Measurements from ENCODE around the gene ZMYND12.
"Not testable (repeated sequence)": the region's sequence is repeated elsewhere in the genome, so short reads cannot be mapped to it uniquely, and the experiment has no call there.

ZMYND12 gene

GRCh38 chr1:42456010-42456753 is at the start of gene ZMYND12, which contains the start of gene PPCS:
ZMYND12 (minus strand) TSS chr1:42456022; CDS start chr1:42455997, 25 bp downstream.
PPCS (plus strand) TSS chr1:42456543; CDS start chr1:42456566, 23 bp downstream.
- peak; percentile 97 for DNase-seq

DNA sequence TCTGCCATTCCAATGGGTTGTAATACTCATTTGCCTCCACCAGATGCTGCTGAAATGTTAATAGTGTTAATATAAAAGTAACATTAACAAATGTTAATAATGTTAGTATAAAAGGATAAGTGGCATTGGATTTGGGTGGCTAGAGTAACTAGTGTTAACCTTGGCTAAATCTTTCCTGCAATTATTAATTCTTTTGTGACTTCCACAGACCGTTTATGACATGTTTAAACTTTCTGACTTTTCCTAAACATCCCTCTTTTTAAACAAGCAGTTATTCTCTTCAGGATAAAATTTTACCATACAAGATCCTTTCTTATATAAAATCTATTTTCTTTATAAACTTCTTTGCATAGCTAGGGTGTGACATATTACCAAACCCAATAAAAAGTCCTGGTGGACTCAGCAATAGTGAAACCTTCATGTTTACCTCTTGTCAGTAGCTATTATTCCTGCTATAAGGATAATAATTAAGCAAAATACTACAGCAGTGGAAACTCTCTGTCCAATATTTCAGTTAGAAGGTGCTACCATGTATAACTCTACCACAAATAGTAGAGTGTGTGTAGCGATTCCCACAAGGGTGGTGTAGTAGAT is 48.8 kb upstream of the ZMYND12 start:
- no peak for DNase-seq

- not testable (repeated sequence) for DNase-seq
Observed at GRCh38 chr1:42502031-42502430, 46.2 kb upstream of the ZMYND12 start.

DNA sequence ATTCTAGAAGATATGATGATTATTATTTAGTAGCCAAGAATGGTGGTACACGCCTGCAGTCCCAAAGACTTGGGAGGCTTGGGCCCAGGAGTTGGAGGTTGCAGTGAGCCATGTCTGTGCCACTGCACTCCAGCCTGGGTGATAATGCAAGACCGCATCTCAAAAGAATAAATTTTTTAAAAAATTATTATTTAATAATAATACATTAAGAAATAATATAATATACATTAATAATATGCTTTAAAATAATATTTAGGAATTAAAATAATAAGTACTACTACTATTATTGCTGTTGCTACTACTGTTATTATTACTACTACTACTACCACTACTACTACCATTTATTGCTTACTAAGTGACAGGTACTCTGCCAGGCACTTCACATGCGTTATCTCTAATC is 34.4 kb upstream of the ZMYND12 start:
- DNase-seq = no peak

DNA sequence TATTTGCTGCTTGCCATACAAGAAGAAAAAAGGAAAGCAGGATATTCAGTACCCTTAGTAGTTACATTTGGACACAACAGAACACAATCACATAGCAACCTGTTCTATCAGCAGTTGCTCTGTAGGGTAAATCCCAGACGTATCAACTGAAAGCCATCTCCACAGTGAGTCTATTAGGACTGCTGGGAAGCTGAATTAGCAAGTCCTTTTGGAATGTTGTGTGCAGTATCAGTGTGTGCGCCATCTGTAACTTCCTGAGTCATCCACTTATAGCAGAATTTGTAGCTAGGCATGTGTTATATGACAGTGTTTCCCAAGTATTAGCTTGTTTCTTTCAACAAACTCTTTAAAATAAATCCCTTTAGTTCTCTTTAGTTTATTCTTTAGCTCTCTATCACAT is 28.6 kb upstream of the ZMYND12 start:
- peak; percentile 88 for DNase-seq

DNA sequence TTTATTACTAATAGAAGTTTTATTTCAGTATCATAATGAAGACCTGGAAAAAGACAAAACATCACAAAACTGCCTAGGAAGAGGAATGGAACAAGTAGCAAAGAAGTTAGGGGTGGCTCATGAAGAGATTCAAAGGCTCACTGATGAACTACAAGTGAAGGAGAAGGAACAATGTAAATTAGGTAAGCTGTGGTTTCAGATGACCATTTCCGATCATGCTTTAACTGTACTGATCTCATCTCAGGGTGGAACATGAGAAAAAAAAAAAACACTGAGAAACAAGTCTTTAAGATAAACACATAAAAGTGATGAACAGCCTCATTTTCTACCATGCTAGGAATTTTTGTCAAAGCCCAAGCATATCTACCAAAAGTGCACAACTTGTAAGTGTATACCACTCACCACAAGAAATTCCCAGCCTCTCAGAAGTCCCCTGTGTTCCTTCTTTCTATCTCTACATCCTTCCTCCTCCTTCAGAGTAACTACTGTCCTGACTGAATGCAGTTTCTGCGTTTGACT is 26.9 kb upstream of the ZMYND12 start:
- no peak for DNase-seq

DNA sequence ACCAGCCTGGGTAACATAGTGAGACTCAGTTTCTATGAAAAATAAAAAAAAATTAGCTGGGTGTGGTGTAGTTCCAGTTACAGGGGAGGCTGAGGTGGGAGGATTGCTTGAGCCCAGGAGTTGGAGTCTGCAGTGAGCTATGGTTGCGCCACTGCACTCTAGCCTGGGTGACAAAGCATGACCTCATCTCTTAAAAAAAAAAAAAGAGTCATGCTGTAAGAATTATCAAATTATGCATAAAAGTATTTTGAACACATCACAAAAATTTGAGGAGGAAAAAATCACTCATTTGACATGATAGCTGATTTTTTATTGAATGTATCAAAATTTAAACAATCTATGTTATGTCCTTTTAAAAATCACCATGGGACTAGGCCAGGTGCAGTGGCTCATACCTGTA is 25.1 kb upstream of the ZMYND12 start:
- peak; percentile 5 for DNase-seq

DNA sequence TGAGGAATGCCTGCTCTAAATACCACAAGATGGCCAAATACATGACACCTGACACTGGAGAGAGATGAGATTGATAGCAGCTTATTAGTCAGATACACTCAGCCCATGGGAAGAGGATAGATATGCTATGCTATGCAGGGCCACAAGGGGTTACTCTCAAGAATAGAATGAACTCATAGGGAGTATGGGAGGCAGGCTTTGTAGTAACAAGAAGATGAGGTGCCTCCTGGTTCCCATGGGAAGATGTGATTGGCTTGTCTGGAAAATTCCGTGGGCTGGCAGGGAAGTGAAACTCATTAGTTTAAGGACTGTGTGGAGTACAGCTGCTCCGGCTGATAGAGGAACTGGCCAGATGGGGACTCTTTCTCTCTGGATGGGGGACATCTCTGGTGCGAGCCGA is 23.8 kb upstream of the ZMYND12 start:
- peak; percentile 48 for DNase-seq

GRCh38 chr1:42477775-42478174 is 22.0 kb upstream of the ZMYND12 start:
- no peak for DNase-seq

DNA sequence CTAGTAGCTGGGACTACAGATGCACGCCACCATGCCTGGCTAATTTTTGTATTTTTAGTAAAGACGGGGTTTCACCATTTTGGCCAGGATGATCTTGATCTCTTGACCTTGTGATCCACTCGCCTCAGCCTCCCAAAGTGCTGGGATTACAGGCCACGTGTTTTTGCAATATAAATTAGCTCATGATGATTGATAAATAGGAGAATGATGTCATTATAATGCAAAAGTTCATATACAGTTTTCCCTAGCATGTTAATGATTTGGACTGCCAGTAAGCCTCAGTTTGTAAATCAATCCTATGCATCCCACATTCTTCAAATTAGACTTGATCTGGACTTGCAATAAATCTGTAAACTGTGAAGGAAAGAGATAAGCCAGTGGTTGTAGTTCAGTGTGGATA is 21.5 kb upstream of the ZMYND12 start:
- DNase-seq = not testable (repeated sequence)

DNA sequence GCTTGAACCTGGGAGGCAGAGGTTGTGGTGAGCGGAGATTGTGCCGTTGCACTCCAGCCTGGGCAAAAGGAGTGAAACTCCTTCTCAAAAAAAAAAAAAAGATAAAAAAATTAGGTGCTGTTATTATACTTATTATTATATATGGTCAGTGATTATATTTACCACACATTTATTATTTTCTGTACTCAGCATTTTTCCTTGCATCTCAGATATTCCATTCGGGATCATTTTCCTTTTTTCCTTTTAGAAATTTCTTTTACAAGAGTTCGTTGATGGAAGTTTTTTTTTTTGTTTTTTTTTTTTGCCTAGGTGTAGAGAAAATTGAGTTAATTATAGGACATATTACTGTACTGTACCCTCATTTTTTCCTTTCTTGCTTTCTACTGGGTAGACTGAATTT is 20.8 kb upstream of the ZMYND12 start:
- no peak for DNase-seq

DNA sequence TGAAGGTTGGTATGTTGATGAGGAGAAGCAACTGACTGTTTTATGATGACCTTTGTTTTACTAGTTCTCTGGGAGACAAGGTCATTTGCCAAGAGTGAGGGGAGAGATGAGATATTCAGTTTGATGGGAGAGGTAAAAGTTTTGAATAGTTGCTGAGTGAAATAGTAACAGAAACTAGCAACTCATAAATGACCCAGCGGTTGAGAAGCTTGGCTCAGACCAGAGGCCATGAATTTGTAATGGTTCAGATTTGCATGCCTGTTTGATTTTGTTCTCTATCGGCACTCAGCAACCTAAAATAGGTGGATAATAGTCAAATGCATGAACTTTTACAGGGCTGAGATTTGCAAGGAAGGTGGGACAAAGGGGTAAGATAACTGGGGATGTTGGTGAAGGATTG is 13.9 kb upstream of the ZMYND12 start:
- no peak for DNase-seq

GRCh38 chr1:42466030-42466429 is 10.2 kb upstream of the ZMYND12 start:
- no peak for DNase-seq

- DNase-seq = peak; percentile 67
Observed at GRCh38 chr1:42463921-42464320, 8.1 kb upstream of the ZMYND12 start.

DNA sequence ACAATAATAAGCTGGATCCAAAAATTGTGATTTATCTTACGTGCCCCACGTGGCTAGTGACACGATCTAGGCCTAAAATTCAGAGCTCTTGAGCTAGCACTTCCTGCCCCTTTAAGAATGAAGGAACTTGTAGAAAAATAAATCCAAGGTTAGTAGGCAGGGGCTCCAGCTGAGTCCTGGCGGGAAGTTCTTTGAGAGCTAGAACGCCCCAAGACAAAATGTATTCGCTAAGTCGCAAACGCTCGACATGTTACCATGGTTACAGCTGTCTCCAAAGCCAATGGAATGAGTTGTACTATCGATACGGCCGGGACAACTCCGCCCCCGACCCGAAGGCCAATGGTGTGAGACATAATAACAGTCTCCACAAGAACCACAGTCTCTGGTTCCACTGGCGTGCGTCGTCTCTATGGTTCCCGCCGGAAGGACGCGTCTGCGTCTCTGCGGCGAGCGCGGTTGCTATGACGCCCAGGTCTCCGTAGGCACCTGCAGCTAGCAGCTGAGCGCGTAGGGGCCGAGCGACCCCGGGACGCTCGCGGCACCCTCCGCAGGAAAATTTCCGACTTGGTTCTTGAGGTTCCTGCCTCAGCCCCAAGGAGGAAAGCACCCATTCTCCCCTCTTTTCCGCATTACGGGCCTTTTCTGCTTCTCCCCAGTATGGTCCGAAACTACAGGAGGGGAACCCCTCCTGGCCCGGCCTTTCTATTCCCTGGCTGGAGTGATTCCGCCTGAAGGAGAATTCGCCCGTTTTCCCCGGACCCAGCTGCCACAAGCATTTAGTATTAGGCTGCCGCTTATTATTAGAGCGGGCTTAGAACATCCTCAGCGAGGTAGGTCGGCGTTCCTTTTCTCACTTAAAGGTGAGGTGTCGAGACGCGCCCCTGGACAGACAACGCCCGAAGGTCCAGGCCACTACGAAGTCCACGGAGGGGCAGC is 7.3 kb upstream of the ZMYND12 start, which contains the start of gene CCDC30:
CCDC30 (plus strand) TSS at position 459 of the 936 bp plus-strand sequence. CDS start 17,266 bp downstream, outside the sequence.
- DNase-seq = peak; percentile 100

- DNase-seq = peak; percentile 26
Observed at GRCh38 chr1:42461196-42461595, 5.4 kb upstream of the ZMYND12 start.

DNA sequence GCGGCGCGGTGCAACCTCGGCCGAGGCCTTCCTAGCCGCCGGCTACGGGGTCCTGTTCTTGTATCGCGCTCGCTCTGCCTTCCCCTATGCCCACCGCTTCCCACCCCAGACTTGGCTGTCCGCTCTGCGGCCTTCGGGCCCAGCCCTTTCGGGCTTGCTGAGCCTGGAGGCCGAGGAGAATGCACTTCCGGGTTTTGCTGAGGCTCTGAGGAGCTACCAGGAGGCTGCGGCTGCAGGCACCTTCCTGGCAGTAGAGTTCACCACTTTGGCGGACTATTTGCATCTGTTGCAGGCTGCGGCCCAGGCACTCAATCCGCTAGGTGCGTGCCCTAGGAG is 900 bp upstream of the ZMYND12 start:
- DNase-seq = peak; percentile 86

DNA sequence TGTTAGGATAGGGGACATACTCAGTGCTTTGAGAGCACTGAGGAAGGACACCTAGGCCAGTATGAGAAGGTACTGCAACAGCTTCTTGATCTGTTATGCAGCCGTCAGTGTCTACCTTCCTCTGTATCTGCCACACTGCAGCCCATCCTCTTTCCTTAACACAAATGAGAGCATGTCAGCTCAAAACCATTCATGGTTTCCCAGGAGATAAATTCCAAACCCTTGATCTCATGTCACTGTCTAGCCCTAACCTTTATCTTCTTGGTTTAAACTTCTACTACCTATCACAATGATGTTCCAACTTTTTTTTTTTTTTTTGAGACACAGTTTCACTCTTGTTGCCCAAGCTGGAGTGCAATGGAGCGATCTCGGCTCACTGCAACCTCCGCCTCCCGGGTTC is 1.4 kb downstream of the ZMYND12 start:
- DNase-seq = no peak

GRCh38 chr1:42453386-42453785 is 2.4 kb downstream of the ZMYND12 start:
- DNase-seq = peak; percentile 33

- no peak for DNase-seq
Observed at GRCh38 chr1:42450061-42450460, 5.8 kb downstream of the ZMYND12 start.

- no peak for DNase-seq
Observed at GRCh38 chr1:42449256-42449655, 6.6 kb downstream of the ZMYND12 start.

DNA sequence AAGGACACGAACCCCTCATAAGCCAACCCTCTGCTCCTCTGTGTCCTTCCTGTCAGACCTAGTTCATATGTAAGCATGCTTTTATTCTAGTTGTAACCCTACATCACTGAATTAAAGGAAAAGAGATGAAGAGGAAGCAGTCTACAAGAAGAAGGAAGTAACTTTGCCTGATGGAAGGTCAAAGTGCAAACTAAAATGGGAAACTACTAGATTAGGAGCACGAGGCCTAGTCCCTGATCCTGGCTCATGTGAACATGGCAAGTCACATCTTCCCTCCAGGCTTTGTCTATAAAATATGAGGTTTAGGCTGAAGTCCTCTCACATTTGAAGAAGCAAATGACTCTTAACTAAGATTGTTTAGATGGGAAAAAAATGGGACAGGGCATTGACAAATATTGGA is 13.2 kb downstream of the ZMYND12 start:
- DNase-seq = no peak

DNA sequence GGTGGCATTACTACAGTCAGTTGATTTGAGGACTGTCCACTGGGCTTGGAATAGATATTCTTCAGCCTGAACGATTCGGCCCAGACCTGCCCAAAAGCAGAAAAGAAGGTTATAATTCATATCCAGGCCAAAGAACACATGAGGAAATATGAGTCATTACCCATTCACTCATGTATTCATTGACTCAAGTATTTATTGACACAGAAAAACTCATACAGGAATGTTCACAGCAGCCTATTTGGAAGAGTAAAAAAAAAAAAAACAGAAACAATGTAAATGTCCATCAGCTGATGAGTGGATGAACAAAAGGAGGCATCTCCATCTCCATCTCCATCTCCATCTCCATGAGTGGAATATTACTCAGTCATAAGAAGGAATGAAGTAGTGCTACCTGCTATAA is 15.9 kb downstream of the ZMYND12 start:
- DNase-seq = peak; percentile 91
